Stimulated activated CD8-positive, alpha-beta memory T cell treated with anti-CD3 and anti-CD28 coated beads, Interleukin-2, amount 100 ng/mL, for 48 hours (primary cell): ENCODE results near the gene FKBP8.
A peak's percentile ranks its signal among the peaks of the same experiment; 100 is the strongest.

Source experiments
- DNase-seq, 2 donors: peaks; one replicate each; pipeline ENCODE4 v3.0.0-alpha.2; 2020; ENCODE audit warnings: low read depth in 2 of 2

The FKBP8 gene

DNA sequence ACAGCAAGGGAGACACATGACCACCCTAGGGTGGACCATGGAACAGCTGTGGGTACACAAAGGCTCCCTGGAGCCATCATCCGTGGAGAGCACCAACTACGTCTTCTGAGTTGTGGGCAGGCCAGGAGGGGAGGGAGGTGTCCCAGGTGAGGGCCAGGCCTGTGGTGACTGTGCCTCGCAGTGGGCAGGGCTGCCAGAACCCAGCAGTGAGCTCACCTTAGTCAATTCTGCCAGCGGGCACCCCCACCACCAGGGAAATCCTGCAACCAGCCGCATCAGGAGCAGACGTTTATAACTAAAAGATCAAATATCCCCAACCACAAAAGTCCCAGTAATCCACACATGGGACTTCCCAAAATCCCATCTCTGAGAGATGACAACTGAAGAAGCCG is 41.1 kb downstream of the FKBP8 start:
- DNase-seq: no peak

DNA sequence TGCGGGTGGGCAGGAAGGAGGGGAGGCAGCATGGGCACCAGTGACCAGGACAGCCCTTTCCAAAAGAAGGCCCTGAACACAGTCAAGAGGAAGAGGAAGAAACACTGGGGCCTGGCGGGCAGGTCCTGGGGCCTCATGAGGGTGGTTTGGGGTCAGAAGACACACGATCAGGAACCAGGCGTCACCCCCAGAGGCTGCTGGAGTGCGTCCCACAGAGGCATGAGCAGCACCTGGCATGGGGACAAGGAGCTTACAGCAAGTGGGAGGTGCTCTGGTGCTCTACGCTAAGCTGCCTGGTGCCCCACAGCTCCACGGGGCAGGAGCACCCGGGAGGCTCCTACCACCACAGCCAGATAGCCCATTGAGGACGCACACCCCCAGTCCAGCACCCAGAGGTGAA is 41.5 kb downstream of the FKBP8 start:
- no peak for DNase-seq

DNA sequence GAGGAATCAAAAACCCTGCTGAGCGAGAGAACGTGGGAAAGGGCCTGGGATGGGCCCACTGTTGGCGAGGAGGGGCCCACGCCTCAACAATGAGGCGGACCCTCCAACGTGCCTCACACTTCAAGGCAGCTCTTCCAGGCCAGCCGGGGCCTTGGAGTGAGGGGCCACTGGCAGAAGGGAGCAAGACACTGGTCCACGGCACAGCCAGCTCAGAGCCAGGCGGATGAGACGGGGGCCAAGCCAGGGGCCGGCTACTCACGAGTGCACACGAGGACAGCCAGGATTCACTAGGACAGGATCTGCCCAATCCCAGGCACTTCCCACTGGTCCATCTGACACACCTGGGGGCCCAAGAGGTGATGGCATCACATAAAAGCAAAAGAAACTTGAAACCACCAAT is 42.0 kb downstream of the FKBP8 start:
- DNase-seq: no peak

DNA sequence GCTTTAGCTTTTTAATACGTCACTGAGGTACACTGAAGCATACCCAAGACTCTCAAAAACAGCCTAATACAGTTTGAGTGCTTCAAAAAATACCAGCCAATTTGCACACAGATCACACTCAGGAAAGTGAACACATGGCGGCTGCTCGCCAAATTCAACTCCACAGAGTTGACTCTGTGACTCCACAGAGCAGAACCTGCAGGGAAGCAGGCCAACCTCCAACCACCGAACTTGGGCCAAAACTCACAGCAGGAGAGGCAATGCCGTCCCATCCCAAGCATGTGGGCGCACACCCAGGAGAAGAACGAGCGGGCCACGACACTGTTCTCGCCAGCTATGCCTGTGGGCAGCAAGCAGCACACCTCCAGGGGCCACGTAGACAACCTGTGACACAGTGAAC is 42.6 kb downstream of the FKBP8 start:
- no peak for DNase-seq

DNA sequence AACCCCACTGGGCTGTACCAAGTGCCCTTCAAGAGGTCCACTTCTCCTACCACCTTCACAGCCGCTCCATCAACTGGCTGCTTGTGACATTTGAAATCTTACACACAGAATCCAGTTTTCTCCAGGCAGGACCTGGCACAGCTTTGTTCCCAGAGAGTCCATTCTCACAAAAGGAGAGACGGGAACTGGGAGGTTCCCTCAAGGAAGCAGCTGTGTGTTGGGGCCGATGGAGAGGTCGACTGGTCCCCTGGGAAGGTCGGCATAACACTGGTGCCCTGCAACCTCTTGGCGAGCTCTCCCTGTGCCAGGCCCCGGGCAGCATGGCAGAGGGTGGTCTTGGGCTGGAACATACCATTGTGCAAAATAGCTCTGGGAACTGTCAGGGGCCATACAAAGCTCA is 43.0 kb downstream of the FKBP8 start:
- no peak for DNase-seq

DNA sequence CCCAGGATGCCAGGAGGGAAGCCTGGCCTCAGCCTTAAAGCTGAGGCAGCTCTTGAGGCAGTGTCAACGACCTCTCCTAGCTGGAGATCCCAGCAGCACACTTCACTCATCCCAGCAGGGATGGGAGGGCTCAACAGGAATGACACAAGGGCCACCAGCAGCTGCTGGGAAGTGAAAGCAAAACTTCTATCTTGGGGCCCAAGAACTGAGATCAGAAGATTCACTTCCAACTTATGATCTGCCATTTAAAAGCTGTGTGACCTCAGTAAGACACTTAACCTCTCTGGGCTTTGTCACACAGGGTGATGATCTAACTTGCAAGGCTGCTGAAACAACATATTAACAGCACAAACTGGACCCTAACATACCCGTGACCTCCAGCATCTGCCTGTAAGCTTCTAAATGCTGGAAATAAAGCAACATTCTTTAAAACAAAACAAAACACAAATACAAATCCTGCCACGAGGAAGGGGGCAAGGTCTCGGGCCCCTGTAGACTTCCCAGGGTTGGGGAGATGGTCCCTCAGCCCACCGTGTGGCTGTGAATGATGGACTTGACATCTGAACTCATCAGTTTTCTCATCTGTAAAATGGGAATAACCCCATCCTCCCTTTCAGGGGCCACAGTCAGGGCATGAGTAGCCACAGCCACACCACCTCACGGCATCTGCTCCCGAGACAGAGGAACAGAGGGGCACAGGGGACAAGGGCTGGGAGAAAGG is 44.2 kb downstream of the FKBP8 start:
- no peak for DNase-seq

DNA sequence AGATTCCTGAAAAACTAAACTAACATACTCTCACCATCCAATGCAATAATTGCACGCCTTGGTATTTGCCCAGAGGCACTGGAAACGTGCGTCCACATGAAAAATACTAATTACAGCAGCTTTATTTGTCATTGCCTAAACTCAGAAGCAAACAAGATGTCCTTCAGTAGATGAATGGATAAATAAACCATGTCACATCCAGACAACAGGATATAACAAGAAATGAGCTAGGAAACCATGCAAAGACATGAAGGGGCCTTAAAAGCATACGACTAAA is 46.5 kb downstream of the FKBP8 start:
- no peak for DNase-seq

DNA sequence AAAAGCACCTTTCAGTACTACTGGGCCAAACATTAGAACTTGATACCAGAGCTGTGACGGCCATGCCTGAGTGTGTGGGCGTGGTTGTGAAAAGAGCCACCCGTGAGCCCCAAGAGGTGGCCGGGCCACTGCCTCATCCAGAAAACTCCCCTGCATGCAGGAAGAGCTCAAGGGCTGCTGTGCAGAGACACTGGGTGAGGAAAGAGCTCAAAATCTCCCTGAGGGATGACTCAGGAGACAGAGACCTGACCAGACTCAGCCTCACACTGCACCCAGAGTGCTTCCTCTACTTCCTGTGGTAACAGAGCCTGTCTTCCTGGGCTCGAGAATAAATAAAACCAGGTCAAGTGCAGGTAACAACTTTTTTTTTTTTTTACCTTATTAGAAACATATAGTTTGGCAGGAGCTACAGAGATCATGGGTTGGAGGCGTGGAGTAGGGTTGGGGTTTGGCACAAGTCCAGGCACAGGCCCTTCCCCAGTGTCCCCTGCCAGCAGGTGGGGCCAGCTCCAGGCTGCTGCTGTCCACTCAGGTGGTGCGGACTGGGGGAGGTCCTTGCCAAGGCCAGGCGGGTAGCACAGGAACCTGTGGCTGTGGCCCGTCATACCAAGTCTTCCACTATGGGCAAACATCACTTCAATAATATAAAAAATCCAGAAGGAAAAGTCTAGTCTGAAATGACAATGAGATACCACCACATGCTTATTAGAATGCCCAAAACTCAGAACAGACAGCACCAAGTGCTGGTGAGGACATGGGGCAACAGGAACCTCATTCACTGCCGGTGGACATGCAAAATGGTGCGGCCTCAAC is 47.0 kb downstream of the FKBP8 start:
- peak; percentile 32 to 42 for DNase-seq

DNA sequence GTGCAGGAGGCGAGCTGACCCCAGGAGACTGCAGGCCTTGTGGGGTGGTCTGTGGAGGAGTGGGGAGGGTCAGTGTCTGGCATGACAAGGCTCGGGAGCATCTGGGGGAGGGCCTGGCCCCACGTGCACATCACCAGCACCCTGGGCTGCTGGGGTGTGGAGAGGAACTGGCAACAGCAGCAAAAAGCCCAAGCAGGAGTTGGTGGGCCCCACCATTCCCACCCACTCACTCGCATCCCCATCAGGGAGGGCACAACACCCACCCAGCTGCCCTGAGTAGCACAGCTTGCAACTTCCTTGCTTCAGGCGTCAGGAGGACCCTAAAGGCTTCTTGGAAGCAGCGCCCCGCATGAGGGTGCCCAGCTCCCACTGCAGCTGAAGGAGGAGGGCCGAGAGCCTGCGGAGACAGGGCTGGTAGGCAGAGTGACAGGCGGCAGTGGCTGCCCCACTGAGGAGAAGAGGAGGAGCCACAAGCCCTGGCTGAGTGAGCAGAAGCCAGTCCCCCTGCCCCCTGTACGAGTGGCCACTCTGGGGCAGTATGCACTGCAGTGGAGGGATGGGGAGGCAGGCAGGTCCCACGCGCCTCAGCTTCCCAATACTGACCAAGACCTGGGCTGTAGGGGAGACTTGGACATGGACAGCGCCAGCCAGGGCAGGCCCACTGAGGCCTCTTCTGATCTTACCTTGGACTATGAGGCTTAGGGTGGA is 48.0 kb downstream of the FKBP8 start:
- DNase-seq: no peak

DNA sequence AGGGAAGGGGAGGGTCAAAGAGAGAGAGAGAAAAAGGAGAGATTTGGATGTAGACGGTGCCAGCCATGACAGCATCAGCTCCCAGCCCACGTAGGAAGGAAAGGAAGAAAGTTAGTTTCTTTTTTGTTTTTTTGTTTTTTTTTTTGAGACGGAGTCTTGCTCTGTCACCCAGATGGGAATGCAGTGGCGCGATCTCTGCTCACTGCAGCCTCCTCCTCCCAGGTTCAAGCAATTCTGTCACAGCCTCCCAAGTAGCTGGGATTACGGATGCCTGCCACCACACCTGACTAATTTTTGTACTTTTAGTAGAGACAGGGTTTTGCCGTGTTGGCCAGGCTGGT is 49.1 kb downstream of the FKBP8 start:
- DNase-seq: no peak

DNA sequence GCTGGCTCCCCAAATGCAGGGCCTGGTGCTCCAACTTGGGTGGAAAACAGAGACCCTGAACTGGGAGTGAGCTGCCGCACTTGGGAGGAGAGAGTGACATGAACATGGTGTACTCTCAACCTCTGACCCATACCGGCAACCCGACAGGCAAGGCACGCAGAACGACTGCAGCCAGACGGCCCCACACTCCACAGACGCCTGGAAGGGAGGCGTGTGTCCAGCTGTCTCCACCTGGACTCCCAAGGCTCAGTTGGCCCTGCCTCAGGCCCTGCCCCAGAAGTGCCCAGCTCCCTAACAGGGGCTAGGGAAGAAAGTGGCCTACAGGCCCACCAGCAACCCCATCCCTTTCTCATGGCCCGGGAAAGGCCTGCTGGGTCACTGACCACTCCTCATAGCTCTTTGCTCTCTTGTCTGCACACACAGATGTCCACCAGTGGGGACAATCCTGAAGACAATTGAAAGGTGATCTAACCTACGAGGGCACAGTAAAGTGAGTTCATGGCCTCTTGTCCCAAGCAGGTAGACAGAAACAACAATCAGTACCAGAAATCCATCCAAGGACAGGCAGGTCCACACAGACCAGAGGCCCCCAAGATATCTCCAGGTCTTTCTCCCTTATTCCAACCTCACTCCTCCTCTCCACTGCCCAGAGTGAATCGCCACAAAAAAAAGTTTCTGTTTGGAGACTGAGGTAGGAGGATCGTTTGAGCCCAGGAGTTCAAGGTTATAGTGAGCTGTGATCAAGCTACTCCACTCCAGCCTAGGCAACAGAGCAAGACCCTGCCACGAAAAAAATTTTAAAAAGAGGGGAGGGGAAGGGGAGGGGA is 49.7 kb downstream of the FKBP8 start:
- DNase-seq: no peak

DNA sequence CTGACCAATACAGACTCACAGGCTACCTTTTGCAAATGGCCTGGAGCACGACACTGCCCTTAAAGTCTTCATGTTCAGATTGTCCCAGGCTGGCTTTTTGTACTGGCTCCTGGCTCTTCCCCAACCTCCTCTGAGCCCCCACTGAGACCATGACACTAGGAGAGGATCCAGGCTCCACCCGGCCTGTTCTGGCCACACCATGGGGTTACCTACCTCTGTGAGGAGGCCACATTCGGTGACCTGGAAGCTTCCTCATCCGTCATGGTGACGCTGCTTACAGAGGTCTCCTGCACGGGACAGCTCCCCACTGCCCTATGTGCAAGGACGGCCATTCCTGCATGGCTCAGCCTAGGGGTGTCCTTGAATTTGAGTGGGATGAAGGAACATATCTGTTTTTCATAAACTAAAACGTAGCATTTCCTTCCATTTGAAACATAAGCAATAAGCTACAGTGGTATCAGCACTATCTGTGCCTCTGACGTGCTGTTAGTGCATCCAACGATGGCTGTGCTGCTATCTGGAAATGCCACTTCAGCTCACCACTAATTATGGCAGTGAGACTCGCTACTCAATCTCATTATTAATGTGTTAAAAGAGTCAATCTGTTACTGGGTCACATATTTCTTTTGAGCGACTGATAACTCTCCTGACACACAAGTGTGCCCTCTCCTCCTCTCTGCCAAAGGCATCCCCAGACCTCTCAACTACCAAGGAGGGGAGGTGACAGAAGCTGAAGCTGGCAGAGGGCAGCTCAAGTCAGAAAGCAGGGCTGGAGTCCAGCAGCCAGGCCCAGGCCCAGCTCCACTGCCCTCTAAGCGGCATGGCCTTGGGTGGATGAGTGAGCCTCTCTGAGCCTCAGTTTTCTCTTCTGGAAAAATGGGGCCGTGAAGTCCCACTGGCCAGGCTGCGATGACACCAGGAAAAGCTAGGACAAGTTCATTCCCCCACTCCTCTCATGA is 51.1 kb downstream of the FKBP8 start:
- DNase-seq: no peak

DNA sequence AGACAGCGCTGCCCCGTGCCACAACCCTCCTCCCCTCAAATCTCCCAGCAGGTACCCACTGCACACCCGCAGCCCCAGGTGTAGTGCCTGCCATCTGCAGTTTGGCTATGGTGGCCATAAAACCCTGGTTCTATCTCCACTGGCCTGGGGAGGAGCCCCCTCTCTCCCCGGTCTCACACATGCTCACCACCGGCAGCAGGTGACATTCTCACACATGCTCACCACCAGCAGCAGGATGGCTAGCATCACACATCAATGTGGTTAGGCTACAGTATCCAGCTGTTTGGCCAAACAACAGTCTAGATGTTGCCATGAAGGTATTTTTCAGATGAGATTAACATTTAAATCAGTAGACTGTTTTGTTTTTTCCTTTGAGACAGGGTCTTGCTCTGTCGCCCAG is 52.6 kb downstream of the FKBP8 start:
- DNase-seq: no peak

DNA sequence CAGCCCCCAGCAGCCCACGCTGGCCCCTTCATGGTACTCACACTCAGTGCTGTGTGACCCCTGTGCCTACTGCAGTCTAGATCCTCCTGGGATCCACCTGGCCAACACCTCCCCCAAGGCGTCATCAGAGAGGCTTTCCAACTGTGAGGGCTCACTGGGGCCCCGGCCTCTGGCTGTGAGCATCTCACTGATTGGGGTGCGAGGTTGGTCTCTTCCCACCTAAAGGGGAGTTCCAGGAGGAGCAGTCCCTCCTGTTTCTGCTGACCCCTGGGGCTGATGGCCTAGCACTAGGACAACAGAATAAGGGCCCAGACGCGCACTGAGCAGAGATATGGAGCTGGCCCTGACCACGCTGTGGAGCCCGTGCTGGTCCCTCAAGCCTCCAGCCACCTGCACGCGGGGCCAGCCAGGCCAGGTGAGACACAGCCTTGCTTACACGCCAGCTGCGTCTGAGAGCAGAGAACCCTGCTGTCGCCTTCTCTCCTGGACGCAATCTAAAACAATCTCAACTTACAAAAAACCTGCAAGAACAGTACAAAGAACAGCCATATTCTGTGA is 53.7 kb downstream of the FKBP8 start:
- DNase-seq: no peak

DNA sequence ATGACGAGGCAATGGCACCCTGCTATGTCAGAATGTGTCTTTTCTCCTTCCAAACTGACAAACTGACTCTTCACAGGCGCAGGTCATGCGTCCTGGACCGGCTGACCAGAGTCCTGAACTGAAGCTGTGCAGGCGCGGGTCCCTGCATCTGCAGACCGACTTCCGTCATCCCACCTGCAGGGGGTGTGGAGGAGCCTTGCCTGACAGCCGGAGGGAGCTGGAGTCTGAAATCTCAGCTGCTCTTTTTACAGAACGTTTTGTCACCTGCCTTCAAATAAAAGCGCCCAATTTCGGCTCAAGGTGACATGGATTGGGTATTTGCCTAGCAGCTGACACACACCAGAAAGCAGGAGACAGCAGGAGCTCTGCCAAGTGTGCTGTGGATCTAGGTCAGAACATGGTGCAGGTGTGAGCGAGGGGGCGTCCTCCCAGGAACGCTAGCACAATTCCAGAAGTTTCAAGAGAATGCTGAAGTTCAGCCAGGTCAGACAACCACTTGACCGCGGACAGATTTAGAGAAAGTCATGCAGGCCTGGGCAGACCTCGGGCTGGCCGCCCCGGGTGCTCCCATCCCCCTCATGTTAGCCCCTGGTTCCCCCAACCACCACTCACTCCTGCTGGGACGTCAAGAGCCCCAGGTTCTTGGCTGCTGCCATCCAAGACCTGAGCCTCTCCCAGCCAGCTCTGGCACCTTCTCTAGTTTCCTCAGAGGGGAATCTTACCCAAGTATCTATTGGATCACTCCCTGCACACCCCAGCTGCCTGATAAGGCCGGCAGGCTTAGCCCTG is 54.3 kb downstream of the FKBP8 start:
- DNase-seq: no peak

DNA sequence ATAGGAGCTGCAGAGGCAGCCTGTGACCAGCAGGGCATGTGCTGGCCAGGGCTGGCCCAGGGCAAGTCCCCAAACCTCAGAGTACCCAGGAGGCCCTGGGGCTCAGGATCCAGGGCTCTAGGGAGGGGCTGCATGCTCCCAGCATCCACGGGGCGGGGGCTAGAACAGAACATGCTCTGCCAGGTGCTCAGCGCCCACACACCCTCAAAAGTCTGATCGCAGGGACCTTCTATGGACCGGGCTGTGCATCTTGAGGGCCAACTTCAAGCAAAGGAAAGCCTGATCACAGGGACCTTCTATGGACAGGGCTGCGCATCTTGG is 55.0 kb downstream of the FKBP8 start:
- DNase-seq: no peak

DNA sequence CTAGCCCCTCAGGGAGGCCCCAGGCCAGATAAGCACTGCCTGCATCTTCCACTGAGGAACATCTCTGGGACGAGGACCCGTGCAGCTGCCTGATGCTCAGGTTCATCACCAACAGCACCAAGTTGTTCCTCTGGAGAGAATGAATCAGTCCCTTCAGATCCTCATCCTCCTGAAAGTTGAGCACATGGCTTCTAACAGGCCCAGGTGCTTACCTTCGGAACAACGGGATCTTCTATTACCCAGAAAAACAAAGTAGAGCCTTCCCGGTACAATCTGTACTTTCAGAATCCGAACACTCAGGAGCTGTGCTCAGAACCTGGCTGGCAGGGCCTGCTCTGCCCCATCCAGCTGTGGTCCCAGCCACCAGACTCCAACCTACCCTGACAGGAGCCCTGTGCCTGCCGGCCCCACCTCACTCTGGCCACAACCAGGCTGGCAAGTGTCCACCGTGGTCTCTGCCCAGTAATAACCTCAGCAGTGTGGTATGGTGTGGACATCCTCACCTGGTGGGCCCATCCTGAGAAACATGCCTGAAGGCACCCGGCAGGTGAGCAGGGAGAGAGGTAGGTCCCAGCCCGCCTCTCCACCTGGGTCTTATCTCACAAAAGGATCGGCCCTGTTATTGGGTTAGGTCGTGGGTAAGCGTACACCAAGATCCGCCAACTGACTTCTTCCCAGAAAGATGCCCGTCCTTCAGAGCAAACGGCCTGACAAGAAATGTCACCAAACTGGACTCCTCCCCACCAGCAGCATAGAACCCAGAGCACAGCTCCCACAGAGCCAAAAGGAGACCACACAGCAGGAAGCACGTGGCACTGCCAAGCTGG is 55.6 kb downstream of the FKBP8 start:
- DNase-seq: no peak

DNA sequence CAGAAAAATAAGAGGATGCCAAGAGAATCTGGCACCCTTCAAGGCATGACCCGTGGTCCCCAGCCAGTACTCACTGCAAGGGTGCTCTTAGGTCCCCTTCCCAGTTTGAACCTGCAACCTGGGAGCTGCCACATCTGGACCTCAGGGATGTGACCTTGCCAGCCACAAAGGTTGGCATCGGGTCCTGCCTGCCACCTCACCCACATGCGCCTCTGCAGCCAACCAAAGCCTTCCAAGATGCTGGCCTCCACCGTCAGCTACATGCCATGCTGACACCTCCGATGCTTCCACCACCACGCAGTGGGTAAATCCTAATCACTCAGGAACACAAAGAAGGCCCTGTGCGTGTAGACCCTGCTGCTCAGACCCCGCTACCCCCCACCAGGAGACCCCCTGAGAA is 56.6 kb downstream of the FKBP8 start:
- no peak for DNase-seq

DNA sequence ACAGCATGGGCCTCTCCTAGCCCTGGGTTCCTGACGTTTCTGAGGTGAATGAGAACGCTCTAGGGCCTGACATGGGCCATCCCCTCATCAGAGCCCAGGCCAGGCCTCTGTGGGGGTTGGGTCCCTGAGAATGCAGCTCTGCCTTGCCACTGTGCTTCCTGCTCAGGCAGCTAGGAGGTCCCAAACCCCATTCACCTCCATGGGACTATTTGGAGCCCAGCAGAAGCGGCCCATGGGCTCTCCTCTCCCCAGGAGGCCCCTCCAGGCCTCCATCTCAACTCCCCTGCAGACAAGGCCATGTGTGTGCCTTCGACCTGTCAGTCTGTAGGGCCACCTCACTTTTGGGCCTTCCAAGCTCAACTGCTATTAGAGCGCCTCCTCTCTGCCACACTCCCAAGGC is 58.4 kb downstream of the FKBP8 start:
- DNase-seq: no peak
